Colon (tissue), 2 donors: Measurements from ENCODE around the gene EML1.

Experiments used
- FAIRE-seq: peaks from 2 replicates; lab custom pipeline; 2012; peaks lifted over from hg19 to GRCh38; lab: Jason Lieb, UNC
- donor health status: control.
- donor health status: control.

The EML1 gene

GRCh38 chr14:99779751-99780150 lies 13.5 kb upstream of the EML1 start:
- FAIRE-seq: no peak

GRCh38 chr14:99780690-99781089 lies 12.5 kb upstream of the EML1 start:
- FAIRE-seq: no peak

- FAIRE-seq: no peak
These were observed 12.1 kb upstream of the EML1 start for GRCh38 chr14:99781091-99781490.

- no peak for FAIRE-seq
These were observed 11.2 kb upstream of the EML1 start for GRCh38 chr14:99781853-99782610.

- FAIRE-seq: no peak
These were observed 8.7 kb upstream of the EML1 start for GRCh38 chr14:99784508-99784907.

GRCh38 chr14:99785426-99785825 lies 7.8 kb upstream of the EML1 start:
- no peak for FAIRE-seq

GRCh38 chr14:99786511-99786989 lies 6.7 kb upstream of the EML1 start:
- FAIRE-seq: no peak

- FAIRE-seq: no peak
These were observed 4.5 kb upstream of the EML1 start for GRCh38 chr14:99788713-99789112.

GRCh38 chr14:99789581-99789980 lies 3.6 kb upstream of the EML1 start:
- FAIRE-seq: no peak

- no peak for FAIRE-seq
These were observed 2.8 kb upstream of the EML1 start for GRCh38 chr14:99790201-99790977.

- FAIRE-seq: no peak
These were observed 2.2 kb upstream of the EML1 start for GRCh38 chr14:99790978-99791376.

GRCh38 chr14:99791476-99792209 lies 1.6 kb upstream of the EML1 start:
- FAIRE-seq: no peak

- FAIRE-seq: no peak
These were observed 1.0 kb upstream of the EML1 start for GRCh38 chr14:99792210-99792535.

- no peak for FAIRE-seq
These were observed 531 bp upstream of the EML1 start for GRCh38 chr14:99792551-99793212.

GRCh38 chr14:99794151-99794780 lies 1.1 kb downstream of the EML1 start:
- FAIRE-seq: no peak

- no peak for FAIRE-seq
These were observed 1.8 kb downstream of the EML1 start for GRCh38 chr14:99795046-99795445.

- FAIRE-seq: no peak
These were observed 4.0 kb downstream of the EML1 start for GRCh38 chr14:99797231-99797630.

GRCh38 chr14:99800781-99801180 lies 7.6 kb downstream of the EML1 start:
- no peak for FAIRE-seq

GRCh38 chr14:99802301-99803105 lies 9.3 kb downstream of the EML1 start:
- FAIRE-seq: no peak

- FAIRE-seq: no peak
These were observed 10.0 kb downstream of the EML1 start for GRCh38 chr14:99803106-99803775.
